SU-DHL-6 (cell line): ENCODE measurements around the gene MGRN1.

Experiments
- EZH2phosphoT487 ChIP-seq: fragments of 200-600 bp; sonication (generic), shearing (Covaris generic); conservative IDR thresholded peaks from 2 replicates; pipeline ENCODE4 v1.6.1; 2018; ENCODE audit warnings: mild to moderate bottlenecking, antibody characterized with exemption, low read length, moderate library complexity, mixed read lengths
- TF ChIP-seq, protein P1 (sequence below): fragments of 200-600 bp; sonication (generic); IDR thresholded peaks from one replicate; pipeline ENCODE4 v1.5.1; 2017; ENCODE audit warnings: antibody characterized with exemption, mild to moderate bottlenecking, low read length, moderate library complexity; ENCODE audit not compliant: insufficient read depth, poor library complexity, severe bottlenecking

DNA sequence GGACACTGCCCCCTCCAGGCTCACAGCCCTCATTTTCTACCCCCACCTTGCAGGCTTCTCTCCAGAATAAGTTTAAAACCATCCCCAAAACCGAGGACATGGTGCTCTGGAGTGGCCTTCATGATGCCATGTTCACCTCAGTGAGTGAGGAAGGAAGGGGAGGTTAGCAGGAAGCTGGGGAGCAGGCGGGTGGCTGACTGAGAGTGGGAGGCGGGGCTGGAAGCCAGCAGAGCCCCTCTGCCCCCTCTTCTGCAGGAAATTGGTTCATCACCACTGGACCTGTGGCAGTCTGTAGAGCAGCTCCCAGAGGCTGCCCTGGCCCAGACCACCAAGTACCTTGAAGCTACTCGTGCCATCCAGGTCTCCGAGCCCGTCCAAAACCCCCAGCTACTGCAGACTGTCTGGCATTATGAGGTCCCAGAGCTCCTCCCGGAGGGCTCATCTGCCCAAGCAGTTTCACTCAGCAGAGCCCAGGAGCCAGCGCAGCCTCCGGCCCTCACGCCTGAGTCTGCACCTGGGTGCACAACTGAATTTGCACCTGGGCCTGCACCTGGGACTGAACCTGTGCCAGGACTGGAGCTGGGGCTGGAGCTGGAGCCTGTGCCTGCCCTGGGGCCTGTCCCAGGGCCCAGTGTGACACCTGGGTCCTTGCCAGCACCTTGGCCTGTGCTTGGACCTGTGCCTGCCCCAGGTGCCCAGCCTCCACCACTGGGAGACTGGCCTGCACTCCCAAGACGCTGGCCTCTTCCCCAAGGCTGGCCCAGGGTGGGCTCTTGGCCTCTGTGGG is 49.5 kb upstream of the MGRN1 start:
- TF ChIP-seq, protein P1, sequence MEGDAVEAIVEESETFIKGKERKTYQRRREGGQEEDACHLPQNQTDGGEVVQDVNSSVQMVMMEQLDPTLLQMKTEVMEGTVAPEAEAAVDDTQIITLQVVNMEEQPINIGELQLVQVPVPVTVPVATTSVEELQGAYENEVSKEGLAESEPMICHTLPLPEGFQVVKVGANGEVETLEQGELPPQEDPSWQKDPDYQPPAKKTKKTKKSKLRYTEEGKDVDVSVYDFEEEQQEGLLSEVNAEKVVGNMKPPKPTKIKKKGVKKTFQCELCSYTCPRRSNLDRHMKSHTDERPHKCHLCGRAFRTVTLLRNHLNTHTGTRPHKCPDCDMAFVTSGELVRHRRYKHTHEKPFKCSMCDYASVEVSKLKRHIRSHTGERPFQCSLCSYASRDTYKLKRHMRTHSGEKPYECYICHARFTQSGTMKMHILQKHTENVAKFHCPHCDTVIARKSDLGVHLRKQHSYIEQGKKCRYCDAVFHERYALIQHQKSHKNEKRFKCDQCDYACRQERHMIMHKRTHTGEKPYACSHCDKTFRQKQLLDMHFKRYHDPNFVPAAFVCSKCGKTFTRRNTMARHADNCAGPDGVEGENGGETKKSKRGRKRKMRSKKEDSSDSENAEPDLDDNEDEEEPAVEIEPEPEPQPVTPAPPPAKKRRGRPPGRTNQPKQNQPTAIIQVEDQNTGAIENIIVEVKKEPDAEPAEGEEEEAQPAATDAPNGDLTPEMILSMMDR, result no peak
- TF ChIP-seq EZH2phosphoT487, result no peak
